HFFc6 (cell line): ENCODE measurements around the gene PPIL4. TPM values are rescaled to one million over a fixed set of nuclear protein-coding genes. Genes with fewer than 3 reads are reported as not detected.

Experiments used
- DNase-seq: peaks from one replicate; pipeline ENCODE4 v3.0.0-alpha.2; 2018
- H3K27ac Mint-ChIP-seq: 2 replicates; pipeline ENCODE4 v1.8.0; 2020; ENCODE audit warnings: mild to moderate bottlenecking, mixed read lengths
- H3K27me3 Mint-ChIP-seq: 2 replicates; pipeline ENCODE4 v1.8.0; 2021; ENCODE audit warnings: mild to moderate bottlenecking, moderate library complexity, mixed read lengths; ENCODE audit not compliant: insufficient read depth
- H3K36me3 Mint-ChIP-seq: 2 replicates; pipeline ENCODE4 v1.8.0; 2021; ENCODE audit warnings: low read depth, mixed read lengths
- H3K4me1 Mint-ChIP-seq: 2 replicates; pipeline ENCODE4 v1.8.0; 2020; ENCODE audit warnings: low read depth, mixed read lengths
- H3K4me3 Mint-ChIP-seq: 2 replicates; pipeline ENCODE4 v1.8.0; 2020; ENCODE audit warnings: mild to moderate bottlenecking, moderate library complexity, mixed read lengths
- H3K9me3 Mint-ChIP-seq: 2 replicates; pipeline ENCODE4 v1.8.0; 2020; ENCODE audit warnings: mild to moderate bottlenecking, mixed read lengths
- total RNA-seq, 6 experiments: library from RNA; stranded (reverse); fragmentation: NEBNext Ultra II Directional; extraction: Animal tissue kit (Norgen Biotek cat#: 25700); gene quantifications; 2 replicates in 1 of 6; 3 replicates in 5 of 6; pipeline ENCODE4 v1.2.3, GENCODE V29; 2021
- TF ChIP-seq, protein P1 (sequence below): fragments of 200-600 bp; sonication (generic); IDR thresholded peaks from 2 replicates; pipeline ENCODE4 v1.5.0; 2021; ENCODE audit warnings: antibody characterized with exemption, mild to moderate bottlenecking

Gene PPIL4
- total RNA-seq, 6 experiments from 2014 or later: 31.9 to 35.1 (median 34.6) TPM

DNA sequence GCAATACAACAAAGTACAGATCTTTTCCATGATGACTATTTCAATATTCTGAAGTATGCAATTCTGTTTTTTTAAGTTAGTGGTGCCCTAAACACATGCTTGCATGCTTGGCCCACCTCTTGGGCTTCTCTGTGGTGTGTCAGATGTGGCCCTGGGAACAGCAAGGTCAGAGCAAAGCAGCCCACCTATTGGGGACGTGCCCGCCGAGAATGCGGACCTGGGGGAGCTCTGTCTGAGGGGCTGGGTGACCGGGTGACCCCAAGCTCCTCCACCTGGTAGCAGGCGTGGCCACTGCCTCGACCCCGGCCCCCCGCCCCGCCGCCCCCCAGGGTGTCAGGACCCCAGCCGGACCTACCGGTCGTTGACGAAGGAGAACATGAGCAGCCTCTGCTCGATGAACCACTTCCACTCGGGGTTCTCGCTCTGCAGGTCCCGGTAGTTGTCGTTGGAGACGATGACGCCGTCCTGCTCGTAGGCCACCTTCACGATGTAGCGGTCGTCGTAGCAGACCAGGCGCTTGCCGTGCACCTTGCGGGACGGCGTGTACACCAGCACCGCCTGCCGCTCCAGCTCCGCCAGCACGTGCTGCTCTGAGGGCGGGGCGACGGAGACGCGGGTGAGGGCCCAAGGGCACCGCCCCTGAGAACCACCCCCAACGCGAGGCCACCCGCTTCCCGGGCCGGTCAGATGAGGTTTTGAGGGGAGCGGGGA lies 89.4 kb downstream of the PPIL4 start:
- H3K27ac Mint-ChIP-seq: no peak overlapping the region
- H3K36me3 Mint-ChIP-seq: no peaks in the 10 kb centered on the region
- peaks cover 8% of the 10 kb centered on the region; the same call in 1 of the 2 replicates for H3K27me3 Mint-ChIP-seq
- H3K4me1 Mint-ChIP-seq: peaks cover 25% of the 10 kb centered on the region
- TF ChIP-seq, protein P1, sequence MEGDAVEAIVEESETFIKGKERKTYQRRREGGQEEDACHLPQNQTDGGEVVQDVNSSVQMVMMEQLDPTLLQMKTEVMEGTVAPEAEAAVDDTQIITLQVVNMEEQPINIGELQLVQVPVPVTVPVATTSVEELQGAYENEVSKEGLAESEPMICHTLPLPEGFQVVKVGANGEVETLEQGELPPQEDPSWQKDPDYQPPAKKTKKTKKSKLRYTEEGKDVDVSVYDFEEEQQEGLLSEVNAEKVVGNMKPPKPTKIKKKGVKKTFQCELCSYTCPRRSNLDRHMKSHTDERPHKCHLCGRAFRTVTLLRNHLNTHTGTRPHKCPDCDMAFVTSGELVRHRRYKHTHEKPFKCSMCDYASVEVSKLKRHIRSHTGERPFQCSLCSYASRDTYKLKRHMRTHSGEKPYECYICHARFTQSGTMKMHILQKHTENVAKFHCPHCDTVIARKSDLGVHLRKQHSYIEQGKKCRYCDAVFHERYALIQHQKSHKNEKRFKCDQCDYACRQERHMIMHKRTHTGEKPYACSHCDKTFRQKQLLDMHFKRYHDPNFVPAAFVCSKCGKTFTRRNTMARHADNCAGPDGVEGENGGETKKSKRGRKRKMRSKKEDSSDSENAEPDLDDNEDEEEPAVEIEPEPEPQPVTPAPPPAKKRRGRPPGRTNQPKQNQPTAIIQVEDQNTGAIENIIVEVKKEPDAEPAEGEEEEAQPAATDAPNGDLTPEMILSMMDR: no peak
- H3K9me3 Mint-ChIP-seq: no peaks in the 10 kb centered on the region
- no peak for DNase-seq
- H3K4me3 Mint-ChIP-seq: no peak overlapping the region

DNA sequence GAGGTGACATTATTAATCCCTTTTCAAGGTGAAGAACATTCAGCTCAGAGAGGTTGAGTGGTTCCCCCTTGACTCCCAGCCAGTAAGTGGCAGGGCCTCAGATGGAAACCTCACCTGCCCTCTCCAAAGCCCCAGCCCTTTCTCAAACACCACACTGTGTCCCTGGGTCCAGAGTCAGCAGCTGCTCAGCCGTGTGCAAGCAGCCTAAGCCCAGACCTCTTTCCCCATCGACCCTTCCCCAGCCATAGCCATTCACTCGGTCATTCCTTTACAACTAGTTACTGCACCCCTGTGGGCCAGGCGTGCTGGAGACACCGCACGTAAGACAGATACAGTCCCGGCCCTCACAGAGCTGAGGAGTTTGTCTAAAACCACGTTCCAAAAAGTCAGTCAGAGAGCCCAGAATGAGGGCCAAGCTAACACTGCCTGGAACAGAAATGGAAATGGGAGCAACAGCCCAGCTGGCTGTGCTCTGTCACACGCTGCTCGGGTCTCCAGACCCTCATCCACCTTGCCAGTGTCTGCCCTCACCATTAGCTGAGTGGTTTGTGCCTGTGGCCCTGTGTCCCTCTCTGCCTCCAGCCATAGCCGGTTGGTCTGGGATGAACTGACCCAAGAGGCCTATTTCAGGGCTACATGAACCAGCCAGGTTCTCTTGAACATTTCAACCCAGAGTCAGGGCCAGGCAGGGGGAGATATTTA lies 90.7 kb downstream of the PPIL4 start:
- H3K4me1 Mint-ChIP-seq: peaks cover 25% of the 10 kb centered on the region
- no peaks in the 10 kb centered on the region for H3K9me3 Mint-ChIP-seq
- peaks cover 12% of the 10 kb centered on the region; the same call in 1 of the 2 replicates for H3K27me3 Mint-ChIP-seq
- no peaks in the 10 kb centered on the region for H3K36me3 Mint-ChIP-seq
- DNase-seq: no peak
- H3K27ac Mint-ChIP-seq: peak overlapping the region; percentile 55
- TF ChIP-seq, protein P1: no peak
- H3K4me3 Mint-ChIP-seq: no peak overlapping the region

Other genes with a start within 250 kb of the PPIL4 start
- gene TAB2, start 228.3 kb downstream of the PPIL4 start, total RNA-seq: 10 to 100 TPM; 37.8 to 50.6 (median 44.5) TPM
- under 1 TPM; 0.28 to 0.63 (median 0.32) TPM for gene SUMO4, start 145.8 kb downstream of the PPIL4 start, total RNA-seq
- gene ZC3H12D, start 61.0 kb downstream of the PPIL4 start, total RNA-seq: under 1 TPM in 4 of 6 experiments, not detected in 2; 0.05 to 0.16 (median 0.10) TPM
- gene GINM1, start 20.3 kb upstream of the PPIL4 start, total RNA-seq: 10 to 100 TPM; 60.9 to 69.3 (median 63.7) TPM
- 10 to 100 TPM; 14.5 to 16.6 (median 16.1) TPM for gene KATNA1, start 102.7 kb upstream of the PPIL4 start, total RNA-seq
- gene LATS1, start 172.1 kb upstream of the PPIL4 start, total RNA-seq: 10 to 100 TPM; 17.8 to 22.2 (median 20.1) TPM
- 10 to 100 TPM; 29.6 to 43.3 (median 37.2) TPM for gene NUP43, start 200.5 kb upstream of the PPIL4 start, total RNA-seq
- gene PCMT1, start 203.7 kb upstream of the PPIL4 start, total RNA-seq: 100 to 1,000 TPM in 5 of 6 experiments, 10 to 100 TPM in 1; 99.7 to 126 (median 112) TPM